ELF-1 (cell line): ENCODE data around the gene SIRT6.
A peak's percentile ranks its signal among the peaks of the same experiment; 100 is the strongest.
"Not testable (repeated sequence)": the region's sequence is repeated elsewhere in the genome, so short reads cannot be mapped to it uniquely, and the experiment has no call there.

Experiments used
- DNase-seq: peaks from one replicate; pipeline ENCODE4 v3.0.0-alpha.2; 2016; ENCODE audit warnings: low read depth, low spot score

The SIRT6 gene

GRCh38 chr19:4174895-4175668, 7.3 kb downstream of the SIRT6 start:
- DNase-seq = no peak

GRCh38 chr19:4174213-4174894, 8.0 kb downstream of the SIRT6 start:
- no peak for DNase-seq

- no peak for DNase-seq
Observed at GRCh38 chr19:4173479-4174212, 8.7 kb downstream of the SIRT6 start.

GRCh38 chr19:4172861-4173473, 9.4 kb downstream of the SIRT6 start:
- DNase-seq = peak; percentile 84

- peak; percentile 42 for DNase-seq
Observed at GRCh38 chr19:4171676-4172075, 10.7 kb downstream of the SIRT6 start.

GRCh38 chr19:4164262-4164661, 18.1 kb downstream of the SIRT6 start:
- no peak for DNase-seq

- no peak for DNase-seq
Observed at GRCh38 chr19:4161415-4162077, 20.8 kb downstream of the SIRT6 start.

- not testable (repeated sequence) for DNase-seq
Observed at GRCh38 chr19:4157971-4158370, 24.4 kb downstream of the SIRT6 start.

GRCh38 chr19:4157164-4157563, 25.2 kb downstream of the SIRT6 start:
- no peak for DNase-seq

GRCh38 chr19:4154571-4155312, 27.6 kb downstream of the SIRT6 start:
- no peak for DNase-seq

- DNase-seq = no peak
Observed at GRCh38 chr19:4152241-4152998, 29.9 kb downstream of the SIRT6 start.

GRCh38 chr19:4151623-4152022, 30.7 kb downstream of the SIRT6 start:
- DNase-seq = no peak

- no peak for DNase-seq
Observed at GRCh38 chr19:4149518-4150288, 32.7 kb downstream of the SIRT6 start.

- DNase-seq = no peak
Observed at GRCh38 chr19:4144666-4145249, 37.6 kb downstream of the SIRT6 start.

GRCh38 chr19:4142916-4143315, 39.4 kb downstream of the SIRT6 start:
- DNase-seq = not testable (repeated sequence)

GRCh38 chr19:4140237-4140711, 42.1 kb downstream of the SIRT6 start:
- peak; percentile 62 for DNase-seq

GRCh38 chr19:4139614-4140236, 42.6 kb downstream of the SIRT6 start:
- DNase-seq = peak; percentile 87

- DNase-seq = no peak
Observed at GRCh38 chr19:4138445-4138844, 43.9 kb downstream of the SIRT6 start.
